GM12878 (cell line): ENCODE results near the gene MYG1. TPM values are rescaled to one million over a fixed set of nuclear protein-coding genes. Genes with fewer than 3 reads are reported as not detected.

Source experiments
- ATAC-seq: fragments of 200-7000 bp; cut with Tn5 transposase; 3 replicates; pipeline ENCODE4 v1.9.1; 2020; ENCODE audit warnings: mild to moderate bottlenecking, moderate library complexity
- BruUV-seq: library from RNA; stranded (reverse); fragments of 400-500 nt; replicated peaks from 2 replicates; lab custom pipeline; 2021; lab: Mats Ljungman, UMichigan
- CTCF ChIA-PET: fragments of 300-600 bp; sonication (Branson Sonifier 250); formaldehyde crosslinking; extraction: SDS; loops from one replicate; lab custom pipeline; 2021; ENCODE audit warnings: inconsistent platforms; lab: Yijun Ruan, JAX
- POLR2A ChIA-PET: fragments of 350-600 bp; formaldehyde crosslinking; extraction: SDS; loops from one replicate; lab custom pipeline; 2021; ENCODE audit warnings: inconsistent platforms; lab: Charles Lee
- RAD21 ChIA-PET: fragments of 300-600 bp; sonication (Branson Sonifier 250); formaldehyde crosslinking; loops from one replicate; lab custom pipeline; 2023; ENCODE audit warnings: antibody characterized with exemption; ENCODE audit not compliant: unreplicated experiment; lab: Charles Lee
- SMC1A ChIA-PET: fragments of 300-600 bp; sonication (Branson Sonifier 250); formaldehyde crosslinking; loops from one replicate; lab custom pipeline; 2023; ENCODE audit not compliant: unreplicated experiment, uncharacterized antibody; lab: Charles Lee
- DNase-seq: peaks from one replicate; pipeline ENCODE4 v3.0.0-alpha.2; 2011; ENCODE audit warnings: low read depth, low spot score
- FAIRE-seq: peaks from 3 replicates; lab custom pipeline; 2011; peaks lifted over from hg19 to GRCh38; lab: Jason Lieb, UNC
- H2AFZ ChIP-seq: 2 replicates; pipeline ENCODE4 v1.6.0; 2011; ENCODE audit warnings: low read depth, low read length, control low read depth; ENCODE audit not compliant: control insufficient read depth
- H3K27ac ChIP-seq: 2 replicates; pipeline ENCODE4 v1.5.1; 2011; ENCODE audit warnings: control low read depth; ENCODE audit not compliant: control insufficient read depth, insufficient read depth
- H3K27me3 ChIP-seq, 2 experiments: replicated peaks in 1 of 2; 2 replicates each; pipeline versions ENCODE4 v1.6.0 to v1.6.1; 2011; ENCODE audit warnings: low read length in 1 of 2; ENCODE audit not compliant: control insufficient read depth in 2 of 2, insufficient read depth in 2 of 2
- H3K36me3 ChIP-seq, 2 experiments: 2 replicates each; pipeline ENCODE4 v1.5.1; 2011; ENCODE audit warnings: low read length in 1 of 2; ENCODE audit not compliant: control insufficient read depth in 2 of 2, insufficient read depth in 2 of 2
- H3K4me1 ChIP-seq: 2 replicates; pipeline ENCODE4 v1.6.1; 2011; ENCODE audit warnings: mild to moderate bottlenecking, low read length, moderate library complexity, mixed read lengths; ENCODE audit not compliant: control insufficient read depth, insufficient read depth
- H3K4me2 ChIP-seq: 2 replicates; pipeline ENCODE4 v1.6.0; 2011; ENCODE audit warnings: control low read depth; ENCODE audit not compliant: control insufficient read depth, insufficient read depth
- H3K4me3 ChIP-seq: fragments of 200-600 bp; sonication (generic); 2 replicates; pipeline ENCODE4 v1.5.1; 2016
- H3K79me2 ChIP-seq: 2 replicates; pipeline ENCODE4 v1.6.0; 2011; ENCODE audit warnings: low read length; ENCODE audit not compliant: control insufficient read depth, insufficient read depth
- H3K9ac ChIP-seq: 2 replicates; pipeline ENCODE4 v1.8.0; 2011; ENCODE audit warnings: low read length, control low read depth, mixed read lengths; ENCODE audit not compliant: control insufficient read depth, insufficient read depth
- H3K9me3 ChIP-seq: replicated peaks from 3 replicates; pipeline ENCODE4 v1.5.1; 2011; ENCODE audit warnings: mild to moderate bottlenecking, low read length; ENCODE audit not compliant: control insufficient read depth, insufficient read depth
- H4K20me1 ChIP-seq: 2 replicates; pipeline ENCODE4 v1.6.0; 2011; ENCODE audit not compliant: control insufficient read depth, insufficient read depth
- BRCA1 ChIP-seq: IDR thresholded peaks from 2 replicates; pipeline ENCODE4 v1.6.1; 2011; ENCODE audit warnings: low read depth, low read length, improper control_type of control experiment
- ETV6 ChIP-seq, 2 experiments: fragments of 450-650 bp in 1 of 2; IDR thresholded peaks in 1 of 2; conservative IDR thresholded peaks in 1 of 2; 2 replicates each; pipeline ENCODE4 v1.6.1; 2014; ENCODE audit warnings: antibody characterized with exemption in 1 of 2, borderline replicate concordance in 1 of 2, low read depth in 1 of 2, mild to moderate bottlenecking in 1 of 2, moderate library complexity in 1 of 2
- HDAC2 ChIP-seq: fragments of 200-600 bp; sonication (generic); IDR thresholded peaks from 2 replicates; pipeline ENCODE4 v1.6.1; 2017
- SPI1 ChIP-seq: IDR thresholded peaks from 2 replicates; pipeline ENCODE4 v1.6.1; 2011; ENCODE audit warnings: low read depth, mild to moderate bottlenecking, low read length, moderate library complexity, borderline replicate concordance; ENCODE audit not compliant: insufficient read depth
- WGBS: methylation state at CpG from one replicate; pipeline ENCODE4 v1.1.6; 2016; ENCODE audit warnings: low lambda C conversion rate; ENCODE audit not compliant: insufficient replicate concordance, insufficient coverage; ENCODE audit errors: missing lambda C conversion rate; 5-methylcytosine and 5-hydroxymethylcytosine counted together
- in situ Hi-C: fragments of 300-500 bp; cut with MboI; formaldehyde crosslinking; loops from 9 replicates; pipeline ENCODE4 v1.14.3; 2018; ENCODE audit warnings: mixed read lengths
- intact Hi-C: fragments of 100-400 bp; cut with micrococcal nuclease; formaldehyde crosslinking; loops from one replicate; pipeline ENCODE4 v1.14.2; 2022; ENCODE audit not compliant: unreplicated experiment
- polyA plus RNA-seq, 11 experiments: library from polyadenylated mRNA; depleted of rRNA in 4 of 11; unstranded in 6 of 11; stranded (reverse) in 5 of 11; fragments of >200 nt; fragmentation: Nextera tagmentation in 4 of 11; fragmentation: Illumina TruSeq in 1 of 11; extraction: Ambion mirVana in 4 of 11; extraction: Trizol in 1 of 11; gene quantifications; 1 replicate in 1 of 11; 2 replicates in 10 of 11; pipeline versions ENCODE4 v1.2.1 to v1.2.3, GENCODE V29; 2011 to 2016; ENCODE audit warnings: inconsistent platforms in 2 of 11, missing spikeins in 2 of 11, low read depth in 1 of 11
- total RNA-seq, 4 experiments: library from RNA; depleted of rRNA in 3 of 4; stranded (reverse); fragments of >200 nt in 3 of 4; fragmentation: Illumina TruSeq in 1 of 4; extraction: Trizol in 1 of 4; gene quantifications; 2 replicates each; pipeline versions ENCODE4 v1.2.1 to v1.2.3, GENCODE V29; 2013 to 2021
- TF ChIP-seq, protein P1 (sequence below): IDR thresholded peaks from 2 replicates; pipeline ENCODE4 v1.6.1; 2012; ENCODE audit warnings: low read depth, low read length, improper control_type of control experiment
- TF ChIP-seq, protein P2 (sequence below): IDR thresholded peaks from 2 replicates; pipeline ENCODE4 v1.6.1; 2011; ENCODE audit warnings: mild to moderate bottlenecking, low read depth, low read length, moderate library complexity; ENCODE audit not compliant: insufficient replicate concordance
- TF ChIP-seq, protein P3 (sequence below): IDR thresholded peaks from 2 replicates; pipeline ENCODE4 v1.6.1; 2012; ENCODE audit warnings: low read depth, low read length, improper control_type of control experiment

MYG1 gene
- total and polyA plus RNA-seq, 10 of the 15 experiments (the other 5 are each of a cell fraction or from before 2014, with no cell fraction given), result 20.7 to 81.0 (median 49.4) TPM

DNA sequence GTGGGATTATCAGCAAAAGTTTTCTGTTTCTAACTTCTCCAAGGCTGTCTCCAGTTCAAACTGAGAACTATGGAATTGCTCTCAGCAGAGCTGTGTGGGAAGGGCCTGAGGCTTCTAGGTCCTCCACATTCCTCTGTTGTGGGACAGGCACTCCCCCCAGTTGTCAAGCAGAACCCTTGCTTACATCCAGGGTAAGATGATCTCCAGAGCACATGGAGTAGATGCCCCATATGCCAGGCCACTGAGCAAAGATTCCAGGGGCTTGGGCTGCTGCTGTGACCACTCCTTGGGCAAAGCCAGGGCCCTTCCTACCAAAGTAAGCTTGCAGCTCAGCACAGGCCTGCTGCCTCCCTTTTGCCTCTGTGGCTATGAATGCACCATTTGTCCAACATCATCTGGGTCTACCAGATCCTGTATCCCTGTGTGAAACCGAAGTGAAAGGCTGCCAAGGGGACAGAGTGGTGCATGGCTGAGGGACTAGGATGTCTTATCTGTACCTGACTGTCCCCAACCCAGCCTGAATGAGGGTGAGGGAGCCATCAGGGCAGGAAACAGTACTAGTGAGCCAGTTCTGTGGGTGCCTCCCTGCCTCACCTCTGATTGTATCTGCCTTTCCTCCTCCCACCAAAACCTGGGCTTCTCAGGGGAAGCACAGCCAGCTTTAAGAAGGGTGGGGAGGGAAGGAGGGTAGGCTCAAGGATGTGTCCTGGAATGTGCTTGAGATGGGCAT is 44.5 kb upstream of the MYG1 start:
- H3K9me3 ChIP-seq, result no peaks in the 10 kb centered on the region
- BruUV-seq, result no TSS peak
- H3K4me2 ChIP-seq, result peak overlapping the region; percentile 50
- ChIA-PET RAD21 (interaction anchor here (0.6 to 4.3 kb wide), 6 partner anchors 13 to 62 kb away, joined by 3 to 101 read pairs (median 6); partner anchors contain the start of genes ESPL1 and PFDN5), CTCF (interaction anchor here (1.2 to 7.4 kb wide), 6 partner anchors 12 to 96 kb away, joined by 3 to 136 read pairs (median 12); partner anchors contain the start of genes ESPL1 and ITGB7), POLR2A (interaction anchor here (0.6 to 1.0 kb wide), 4 partner anchors 15 to 68 kb away, joined by 3 read pairs; no protein-coding TSS in a partner anchor), SMC1A (interaction anchor here (0.8 to 6.4 kb wide), 3 partner anchors 12 to 41 kb away, joined by 3 to 63 read pairs (median 10); partner anchors contain the start of gene ESPL1)
- H4K20me1 ChIP-seq, result no peaks in the 10 kb centered on the region
- WGBS, result 28% methylated on average over 1 of the region's 1 CpG
- TF ChIP-seq BRCA1, result no peak
- TF ChIP-seq, protein P1, sequence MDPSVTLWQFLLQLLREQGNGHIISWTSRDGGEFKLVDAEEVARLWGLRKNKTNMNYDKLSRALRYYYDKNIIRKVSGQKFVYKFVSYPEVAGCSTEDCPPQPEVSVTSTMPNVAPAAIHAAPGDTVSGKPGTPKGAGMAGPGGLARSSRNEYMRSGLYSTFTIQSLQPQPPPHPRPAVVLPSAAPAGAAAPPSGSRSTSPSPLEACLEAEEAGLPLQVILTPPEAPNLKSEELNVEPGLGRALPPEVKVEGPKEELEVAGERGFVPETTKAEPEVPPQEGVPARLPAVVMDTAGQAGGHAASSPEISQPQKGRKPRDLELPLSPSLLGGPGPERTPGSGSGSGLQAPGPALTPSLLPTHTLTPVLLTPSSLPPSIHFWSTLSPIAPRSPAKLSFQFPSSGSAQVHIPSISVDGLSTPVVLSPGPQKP, result no peak
- TF ChIP-seq SPI1, result no peak
- TF ChIP-seq HDAC2, result no peak
- TF ChIP-seq, protein P2, sequence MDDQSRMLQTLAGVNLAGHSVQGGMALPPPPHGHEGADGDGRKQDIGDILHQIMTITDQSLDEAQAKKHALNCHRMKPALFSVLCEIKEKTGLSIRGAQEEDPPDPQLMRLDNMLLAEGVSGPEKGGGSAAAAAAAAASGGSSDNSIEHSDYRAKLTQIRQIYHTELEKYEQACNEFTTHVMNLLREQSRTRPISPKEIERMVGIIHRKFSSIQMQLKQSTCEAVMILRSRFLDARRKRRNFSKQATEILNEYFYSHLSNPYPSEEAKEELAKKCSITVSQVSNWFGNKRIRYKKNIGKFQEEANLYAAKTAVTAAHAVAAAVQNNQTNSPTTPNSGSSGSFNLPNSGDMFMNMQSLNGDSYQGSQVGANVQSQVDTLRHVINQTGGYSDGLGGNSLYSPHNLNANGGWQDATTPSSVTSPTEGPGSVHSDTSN, result no peak
- TF ChIP-seq, protein P3, sequence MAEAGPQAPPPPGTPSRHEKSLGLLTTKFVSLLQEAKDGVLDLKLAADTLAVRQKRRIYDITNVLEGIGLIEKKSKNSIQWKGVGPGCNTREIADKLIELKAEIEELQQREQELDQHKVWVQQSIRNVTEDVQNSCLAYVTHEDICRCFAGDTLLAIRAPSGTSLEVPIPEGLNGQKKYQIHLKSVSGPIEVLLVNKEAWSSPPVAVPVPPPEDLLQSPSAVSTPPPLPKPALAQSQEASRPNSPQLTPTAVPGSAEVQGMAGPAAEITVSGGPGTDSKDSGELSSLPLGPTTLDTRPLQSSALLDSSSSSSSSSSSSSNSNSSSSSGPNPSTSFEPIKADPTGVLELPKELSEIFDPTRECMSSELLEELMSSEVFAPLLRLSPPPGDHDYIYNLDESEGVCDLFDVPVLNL, result no peak
- no peak for TF ChIP-seq ETV6 (conservative IDR thresholded peaks at IDR 0.05 in 1 of 2, IDR thresholded peaks at IDR 0.05 in 1 of 2; ENCODE audit: borderline replicate concordance in 1 of 2, low read depth in 1 of 2)
- H3K27me3 ChIP-seq, result no peaks in the 10 kb centered on the region
- intact Hi-C loops, result no loop called here
- H2AFZ ChIP-seq, result no peak overlapping the region
- 0 out of 2 replicates have a peak overlapping the region, but pooled peaks have one; percentile 25 for H3K27ac ChIP-seq
- in situ Hi-C loops, result no loop called here
- H3K4me1 ChIP-seq, result peaks cover 28% of the 10 kb centered on the region
- no peak overlapping the region for H3K9ac ChIP-seq
- no peak overlapping the region for H3K4me3 ChIP-seq
- H3K79me2 ChIP-seq, result peaks cover 13% of the 10 kb centered on the region
- ATAC-seq, result no peak
- H3K36me3 ChIP-seq, result peaks cover 0 to 4% of the 10 kb centered on the region in 2 experiments; a peak in 1 of 4 replicates
- FAIRE-seq, result no peak
- DNase-seq, result no peak
